B cell (primary cell): ENCODE data around the gene MED23. TPM values are rescaled to one million over a fixed set of nuclear protein-coding genes. Genes with fewer than 3 reads are reported as not detected.
A peak's percentile ranks its signal among the peaks of the same experiment; 100 is the strongest.

ENCODE experiments used
- ATAC-seq: fragments of 200-7000 bp; cut with Tn5 transposase; one replicate; pipeline ENCODE4 v1.10.0; 2021; ENCODE audit warnings: low read depth, mild to moderate bottlenecking, moderate number of reproducible peaks, moderate library complexity
- CTCF ChIA-PET: fragments of 350-600 bp; sonication (Branson Sonifier 250); formaldehyde crosslinking; loops from one replicate; lab custom pipeline; 2021; ENCODE audit warnings: antibody characterized with exemption, inconsistent platforms; lab: Charles Lee
- POLR2A ChIA-PET: fragments of 350-600 bp; sonication (Branson Sonifier 250); formaldehyde crosslinking; loops from one replicate; lab custom pipeline; 2021; ENCODE audit warnings: antibody characterized with exemption; lab: Charles Lee
- DNase-seq: peaks from one replicate; pipeline ENCODE4 v3.0.0; 2013
- H2AFZ ChIP-seq: 2 replicates; pipeline ENCODE4 v1.6.1; 2012; ENCODE audit warnings: mild to moderate bottlenecking, low read depth, low read length; ENCODE audit not compliant: insufficient read depth, poor library complexity, severe bottlenecking
- H3K27ac ChIP-seq, 2 donors: 1 replicate in 1 of 2; 2 replicates in 1 of 2; pipeline ENCODE4 v1.5.1; 2012 to 2013; ENCODE audit warnings: low read length in 2 of 2, mild to moderate bottlenecking in 2 of 2, moderate library complexity in 1 of 2
- H3K27me3 ChIP-seq, 4 experiments: fragments of 200-600 bp in 1 of 4; sonication (generic) in 1 of 4; replicated peaks in 1 of 4; 1 replicate in 2 of 4; 2 replicates in 2 of 4; pipeline versions ENCODE4 v1.6.1 to v1.7.0; 2013 to 2016; ENCODE audit warnings: low read length in 3 of 4, mild to moderate bottlenecking in 2 of 4, mixed read lengths in 1 of 4, moderate library complexity in 1 of 4; ENCODE audit not compliant: insufficient read depth in 4 of 4, control insufficient read depth in 3 of 4; ENCODE audit errors: control extremely low read depth in 1 of 4
- H3K36me3 ChIP-seq, 2 experiments: replicated peaks in 1 of 2; 1 replicate in 1 of 2; 2 replicates in 1 of 2; pipeline versions ENCODE4 v1.6.1 to v1.7.1; 2013; ENCODE audit warnings: low read length in 1 of 2; ENCODE audit not compliant: insufficient read depth in 2 of 2, control insufficient read depth in 1 of 2; ENCODE audit errors: control extremely low read depth in 1 of 2, extremely low read depth in 1 of 2
- H3K4me1 ChIP-seq, 2 donors: fragments of 200-600 bp in 1 of 2; sonication (generic) in 1 of 2; 1 replicate in 1 of 2; 2 replicates in 1 of 2; pipeline versions ENCODE4 v1.5.1 to v1.6.1; 2013 to 2017; ENCODE audit warnings: low read length in 2 of 2; ENCODE audit not compliant: control insufficient read depth in 2 of 2, insufficient read depth in 2 of 2
- H3K4me2 ChIP-seq: replicated peaks from 2 replicates; pipeline ENCODE3; 2012; ENCODE audit warnings: mild to moderate bottlenecking, low read depth, low read length; ENCODE audit not compliant: poor library complexity, severe bottlenecking
- H3K4me3 ChIP-seq, 5 experiments: fragments of 200-600 bp in 1 of 5; sonication (generic) in 1 of 5; 1 replicate in 3 of 5; 2 replicates in 2 of 5; pipeline versions ENCODE4 v1.5.1 to v1.7.0; 2011 to 2016; ENCODE audit warnings: low read length in 4 of 5, mild to moderate bottlenecking in 4 of 5, low read depth in 2 of 5, control low read depth in 1 of 5, moderate library complexity in 1 of 5; ENCODE audit not compliant: insufficient read depth in 1 of 5; ENCODE audit errors: control extremely low read depth in 1 of 5, extremely low read depth in 1 of 5
- H3K79me2 ChIP-seq: fragments of 200-600 bp; sonication (generic); one replicate; pipeline ENCODE4 v1.6.0; 2016; ENCODE audit warnings: low read length; ENCODE audit not compliant: control insufficient read depth, insufficient read depth
- H3K9ac ChIP-seq: fragments of 200-600 bp; sonication (generic); 2 replicates; pipeline ENCODE4 v1.6.1; 2017; ENCODE audit warnings: mild to moderate bottlenecking, low read length, moderate library complexity
- H3K9me3 ChIP-seq, 3 donors: one replicate each; pipeline versions ENCODE4 v1.6.1 to v1.7.1; 2013; ENCODE audit warnings: low read length in 2 of 3; ENCODE audit not compliant: control insufficient read depth in 2 of 3, insufficient read depth in 1 of 3; ENCODE audit errors: control extremely low read depth in 1 of 3
- H4K20me1 ChIP-seq: 2 replicates; pipeline ENCODE4 v1.6.0; 2012; ENCODE audit warnings: mild to moderate bottlenecking, low read length; ENCODE audit not compliant: insufficient read depth, control insufficient read depth, poor library complexity, severe bottlenecking
- H3K27ac Mint-ChIP-seq: one replicate; pipeline ENCODE4 v1.8.0; 2021; ENCODE audit warnings: mixed read lengths
- H3K27me3 Mint-ChIP-seq: one replicate; pipeline ENCODE4 v1.8.0; 2021; ENCODE audit warnings: mixed read lengths
- H3K4me1 Mint-ChIP-seq: one replicate; pipeline ENCODE4 v1.8.0; 2021; ENCODE audit warnings: mixed read lengths
- H3K4me3 Mint-ChIP-seq: one replicate; pipeline ENCODE4 v1.8.0; 2021; ENCODE audit warnings: mixed read lengths
- H3K9me3 Mint-ChIP-seq: one replicate; pipeline ENCODE4 v1.8.0; 2022; ENCODE audit warnings: mixed read lengths; ENCODE audit not compliant: insufficient read depth
- CTCF ChIP-seq: fragments of 200-600 bp; IDR thresholded peaks from one replicate; pipeline ENCODE4 v1.8.0; 2022; ENCODE audit warnings: antibody characterized with exemption, mild to moderate bottlenecking
- EZH2 ChIP-seq: IDR thresholded peaks from 2 replicates; pipeline ENCODE4 v1.6.1; 2012; ENCODE audit warnings: borderline replicate concordance, low read depth, mild to moderate bottlenecking, moderate library complexity, low read length; ENCODE audit not compliant: insufficient read depth, poor library complexity, severe bottlenecking
- WGBS: methylation state at CpG from one replicate; pipeline ENCODE4 v1.1.5; 2013; ENCODE audit warnings: missing lambda C conversion rate; ENCODE audit not compliant: insufficient coverage; 5-methylcytosine and 5-hydroxymethylcytosine counted together
- intact Hi-C: fragments of 100-400 bp; cut with micrococcal nuclease; formaldehyde crosslinking; loops from one replicate; pipeline ENCODE4 v1.10.0; 2022
- polyA plus RNA-seq: library from polyadenylated mRNA; depleted of rRNA; stranded (reverse); fragments of >200 nt; gene quantifications from 2 replicates; pipeline ENCODE4 v1.2.3, GENCODE V29; 2012
- total RNA-seq, 2 donors: library from RNA; stranded (reverse); fragments of 120-200 nt in 1 of 2; gene quantifications; 1 replicate in 1 of 2; 2 replicates in 1 of 2; pipeline versions ENCODE4 v1.2.3 to v1.2.4, GENCODE V29; 2013 to 2022

The MED23 gene
- total and polyA plus RNA-seq, 2 donors (not counting 1 experiment from before 2014, with no cell fraction given) = 22.7 to 57.1 TPM

DNA sequence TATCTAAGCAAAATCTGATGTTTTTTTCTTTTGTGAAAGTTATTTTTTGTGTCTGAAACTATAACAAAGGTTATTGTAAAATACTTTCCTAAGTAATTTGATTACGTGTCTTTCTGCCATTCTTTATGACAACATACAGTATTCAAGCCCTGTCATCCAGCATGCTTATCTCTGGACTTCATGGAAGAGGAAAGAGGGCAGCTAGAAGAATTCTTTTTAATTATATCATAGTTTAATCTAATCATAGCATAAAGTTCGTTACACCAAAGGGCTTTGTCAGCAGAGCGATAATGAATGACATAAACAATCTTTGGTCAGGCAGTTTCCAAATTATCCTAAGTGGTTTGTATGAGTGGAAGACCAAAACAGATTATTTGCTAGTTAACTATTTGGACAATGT lies 12.5 kb upstream of the MED23 start:
- peaks cover 14% of the 10 kb centered on the region for H3K27me3 Mint-ChIP-seq
- intact Hi-C loops = no loop called here
- WGBS = no CpG with 5 or more reads among the region's 3 CpGs
- H3K4me3 ChIP-seq = no peak overlapping the region
- peaks cover 9% of the 10 kb centered on the region for H3K4me1 Mint-ChIP-seq
- H3K4me2 ChIP-seq = no peak overlapping the region
- H3K4me1 ChIP-seq = peaks cover 4 to 15% of the 10 kb centered on the region in 2 donors
- H3K27ac ChIP-seq = no peak overlapping the region
- H3K27ac Mint-ChIP-seq = no peak overlapping the region
- no peak overlapping the region for H3K4me3 Mint-ChIP-seq
- TF ChIP-seq EZH2 (no peak), CTCF (no peak)
- H3K9me3 Mint-ChIP-seq = no peaks in the 10 kb centered on the region
- H3K9me3 ChIP-seq = no peaks in the 10 kb centered on the region
- no peak for DNase-seq
- H3K36me3 ChIP-seq = no peaks in the 10 kb centered on the region
- ATAC-seq = no peak
- H3K79me2 ChIP-seq = no peaks in the 10 kb centered on the region
- H2AFZ ChIP-seq = no peak overlapping the region
- no peaks in the 10 kb centered on the region for H4K20me1 ChIP-seq
- H3K27me3 ChIP-seq = no peaks in the 10 kb centered on the region
- POLR2A ChIA-PET = no interaction called here
- no peak overlapping the region for H3K9ac ChIP-seq
- CTCF ChIA-PET = no interaction called here

DNA sequence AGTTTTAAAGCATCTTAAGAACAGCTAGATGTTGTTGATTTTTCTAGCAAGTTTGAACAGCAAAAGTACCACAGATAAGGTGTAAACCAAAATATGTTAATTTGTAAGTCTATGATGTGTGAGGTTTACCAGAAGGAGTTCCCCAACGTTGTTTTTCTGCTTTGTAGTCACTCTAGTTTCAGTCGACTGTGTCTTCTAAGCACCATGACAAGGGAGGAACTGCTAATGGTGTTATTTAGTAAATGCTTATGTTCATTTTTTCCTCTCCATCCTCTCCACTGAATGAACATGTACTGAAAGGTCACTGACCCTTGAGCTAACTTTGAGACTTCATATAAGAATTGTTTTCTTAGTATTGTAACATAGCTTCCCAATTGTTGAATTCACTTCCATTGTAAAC lies 12.1 kb upstream of the MED23 start:
- no peaks in the 10 kb centered on the region for H3K79me2 ChIP-seq
- H4K20me1 ChIP-seq = no peaks in the 10 kb centered on the region
- no peak overlapping the region for H2AFZ ChIP-seq
- CTCF ChIA-PET = interaction anchor here (2.6 kb wide), 1 partner anchor 11 kb away, joined by 15 read pairs; the partner anchor contains the start of gene MED23
- intact Hi-C loops = no loop called here
- no peak overlapping the region for H3K4me3 ChIP-seq
- no peak overlapping the region for H3K4me2 ChIP-seq
- no peaks in the 10 kb centered on the region for H3K36me3 ChIP-seq
- Mint-ChIP-seq H3K27me3 (peaks cover 14% of the 10 kb centered on the region), H3K9me3 (no peaks in the 10 kb centered on the region), H3K4me1 (peaks cover 13% of the 10 kb centered on the region), H3K27ac (no peak overlapping the region), H3K4me3 (no peak overlapping the region)
- WGBS = no CpG with 5 or more reads among the region's 2 CpGs
- no peak overlapping the region for H3K27ac ChIP-seq
- peak; percentile 15 for DNase-seq
- POLR2A ChIA-PET = no interaction called here
- TF ChIP-seq EZH2 (no peak), CTCF (no peak)
- H3K9ac ChIP-seq = no peak overlapping the region
- no peaks in the 10 kb centered on the region for H3K27me3 ChIP-seq
- peaks cover 9 to 19% of the 10 kb centered on the region in 2 donors for H3K4me1 ChIP-seq
- no peaks in the 10 kb centered on the region for H3K9me3 ChIP-seq
- peak; percentile 34 for ATAC-seq
